Heart left ventricle (tissue), 16 donors: ENCODE measurements around the gene DCAF4. TPM values are rescaled to one million over a fixed set of nuclear protein-coding genes. Genes with fewer than 3 reads are reported as not detected.
A peak's percentile ranks its signal among the peaks of the same experiment; 100 is the strongest.

Experiments used
- ATAC-seq, 4 donors: fragments of 200-7000 bp; cut with Tn5 transposase; one replicate each; pipeline ENCODE4 v1.9.1; 2020 to 2022; ENCODE audit warnings: moderate library complexity in 4 of 4, mild to moderate bottlenecking in 3 of 4, moderate number of reproducible peaks in 1 of 4
- DNase-seq, 5 donors: peaks; one replicate each; pipeline ENCODE4 v3.0.0-alpha.2; 2020
- H3K27ac ChIP-seq, 12 donors: fragments of 200-600 bp; sonication (generic) in 4 of 12; one replicate each; pipeline versions ENCODE4 v1.5.0 to v1.8.0; 2016 to 2022; ENCODE audit warnings: mild to moderate bottlenecking in 2 of 12
- H3K27me3 ChIP-seq, 9 donors: fragments of 200-600 bp; sonication (generic) in 2 of 9; one replicate each; pipeline versions ENCODE4 v1.5.1 to v1.8.0; 2016 to 2022; ENCODE audit warnings: mild to moderate bottlenecking in 3 of 9
- H3K36me3 ChIP-seq, 9 donors: fragments of 200-600 bp; sonication (generic) in 2 of 9; one replicate each; pipeline versions ENCODE4 v1.5.0 to v1.8.0; 2018 to 2022; ENCODE audit warnings: mild to moderate bottlenecking in 2 of 9
- H3K4me1 ChIP-seq, 12 donors: fragments of 200-600 bp; sonication (generic) in 4 of 12; one replicate each; pipeline versions ENCODE4 v1.5.0 to v1.8.0; 2016 to 2022; ENCODE audit warnings: mild to moderate bottlenecking in 3 of 12
- H3K4me3 ChIP-seq, 12 donors: fragments of 200-600 bp; sonication (generic) in 4 of 12; one replicate each; pipeline versions ENCODE4 v1.5.0 to v1.8.0; 2017 to 2022; ENCODE audit warnings: mild to moderate bottlenecking in 9 of 12, moderate library complexity in 4 of 12
- H3K9me3 ChIP-seq, 12 donors: fragments of 200-600 bp; sonication (generic) in 4 of 12; one replicate each; pipeline versions ENCODE4 v1.5.0 to v1.8.0; 2016 to 2022; ENCODE audit warnings: mild to moderate bottlenecking in 1 of 12
- POLR2A ChIP-seq, 2 donors: fragments of 450-650 bp; IDR thresholded peaks; one replicate each; pipeline ENCODE4 v1.6.1; 2017; ENCODE audit warnings: antibody characterized with exemption in 2 of 2, mild to moderate bottlenecking in 2 of 2, moderate library complexity in 2 of 2
- WGBS, 4 donors: extraction: QIAGEN DNeasy Blood & Tissue Kit in 2 of 4; methylation state at CpG; one replicate each; pipeline versions ENCODE4 v1.1.5 to v1.1.7; 2013 to 2018; 5-methylcytosine and 5-hydroxymethylcytosine counted together
- intact Hi-C, 10 donors: fragments of 100-400 bp; cut with DNase I; formaldehyde crosslinking; loops; one replicate each; pipeline versions ENCODE4 v1.11.1 to v1.14.2; 2022
- polyA plus RNA-seq, 2 donors: library from polyadenylated mRNA; stranded (reverse); fragments of 200-250 nt; gene quantifications; one replicate each; pipeline ENCODE4 v1.2.3, GENCODE V29; 2013
- total RNA-seq, 9 donors: library from RNA; depleted of rRNA in 2 of 9; stranded (reverse); fragments of >200 nt in 2 of 9; fragmentation: NEBNext Ultra II Directional in 3 of 9; extraction: Animal tissue kit (Norgen Biotek cat#: 25700) in 3 of 9; gene quantifications; one replicate each; pipeline versions ENCODE4 v1.1.0 to v1.2.4, GENCODE V29; 2016 to 2023
- TF ChIP-seq, protein P1 (sequence below), 12 donors: fragments of 200-600 bp; sonication (generic) in 4 of 12; IDR thresholded peaks; one replicate each; pipeline versions ENCODE4 v1.5.0 to v1.8.0; 2018 to 2022; ENCODE audit warnings: antibody characterized with exemption in 12 of 12, mild to moderate bottlenecking in 5 of 12
- donor health status: ischemic (EF 13 %, LVEDD 7.1; RV severe dilation, severe dysfunction).
- donor health status: healthy with polysubstance abuse.
- donor health status: DM: no; HTN: yes; CAD: no.
- donor health status: DM: no; HTN: no; CAD: no.
- donor health status: ischemic (EF 25% LVEDD 6.9; RV normal size, moderate dysfunction).
- donor health status: ischemic (EF 25% LVEDD 5.7; RV mildly dilated, moderate dysfunction).
- donor health status: healthy.
- donor health status: DM: yes; HTN: yes; CAD: no.
- donor health status: ischemic (EF 35%, LVEDD 5.7; RV mildly dilated, moderate dysfunction).
- donor health status: nonischemic (EF 11% LVEDD 7.7; RV severe dilation, severe dysfunction).
- donor health status: DM: yes; HTN: yes; CAD: no.
- donor health status: PGD.
- donor health status: ischemic (EF 29% LVEDD 5.4; RV normal size, mild dysfunction).
- donor health status: nonischemic (EF 23%, LVEDD 6.1; RV moderate dilation, normal function).

Gene DCAF4
- total and polyA plus RNA-seq, 11 donors, result 2.4 to 13.1 (median 8.6) TPM

DNA sequence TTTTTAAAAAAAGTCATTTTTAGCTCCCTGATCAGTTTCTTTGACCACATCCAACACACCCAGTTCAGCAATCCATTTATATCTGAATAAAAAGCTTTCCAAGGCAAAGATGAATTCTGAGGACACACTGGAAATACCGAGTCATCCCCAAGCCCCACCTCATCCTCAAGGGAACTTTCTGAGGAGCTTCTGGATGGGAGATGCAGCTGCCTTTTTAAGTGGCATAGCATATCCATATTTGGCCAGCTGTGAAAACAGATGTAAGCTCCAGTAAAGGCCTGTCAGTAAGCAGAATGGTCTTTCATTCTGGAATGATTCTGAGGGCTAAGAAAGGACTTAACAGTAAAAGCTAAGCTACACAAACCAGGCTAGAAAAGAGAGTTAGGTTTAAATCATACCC is 82.2 kb downstream of the DCAF4 start:
- WGBS, 4 donors, result 13 to 54% (median 45%) methylated on average over 1 of the region's 1 CpG

More for the DNA sequence above, 82.2 kb downstream of the DCAF4 start:
- Histone ChIP-seq H3K4me3 (no peak overlapping the region), H3K4me1 (peaks cover 0 to 38% (median 13%) of the 10 kb centered on the region in 12 donors), H3K27ac (peak overlapping the region in 5 of 12 donors; percentile 11 to 67 (median 27)), H3K9me3 (no peaks in the 10 kb centered on the region), H3K36me3 (peaks cover 0 to 39% (median 17%) of the 10 kb centered on the region in 9 donors), H3K27me3 (no peaks in the 10 kb centered on the region)
- peak in 3 of 4 donors; percentile 9 to 62 (median 23) for ATAC-seq
- intact Hi-C loops, result no loop called here
- DNase-seq, result peak in 1 of 5 donors; percentile 28
- TF ChIP-seq, protein P1, sequence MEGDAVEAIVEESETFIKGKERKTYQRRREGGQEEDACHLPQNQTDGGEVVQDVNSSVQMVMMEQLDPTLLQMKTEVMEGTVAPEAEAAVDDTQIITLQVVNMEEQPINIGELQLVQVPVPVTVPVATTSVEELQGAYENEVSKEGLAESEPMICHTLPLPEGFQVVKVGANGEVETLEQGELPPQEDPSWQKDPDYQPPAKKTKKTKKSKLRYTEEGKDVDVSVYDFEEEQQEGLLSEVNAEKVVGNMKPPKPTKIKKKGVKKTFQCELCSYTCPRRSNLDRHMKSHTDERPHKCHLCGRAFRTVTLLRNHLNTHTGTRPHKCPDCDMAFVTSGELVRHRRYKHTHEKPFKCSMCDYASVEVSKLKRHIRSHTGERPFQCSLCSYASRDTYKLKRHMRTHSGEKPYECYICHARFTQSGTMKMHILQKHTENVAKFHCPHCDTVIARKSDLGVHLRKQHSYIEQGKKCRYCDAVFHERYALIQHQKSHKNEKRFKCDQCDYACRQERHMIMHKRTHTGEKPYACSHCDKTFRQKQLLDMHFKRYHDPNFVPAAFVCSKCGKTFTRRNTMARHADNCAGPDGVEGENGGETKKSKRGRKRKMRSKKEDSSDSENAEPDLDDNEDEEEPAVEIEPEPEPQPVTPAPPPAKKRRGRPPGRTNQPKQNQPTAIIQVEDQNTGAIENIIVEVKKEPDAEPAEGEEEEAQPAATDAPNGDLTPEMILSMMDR (IDR thresholded peaks at IDR 0.05), result no peak
- no peak for TF ChIP-seq POLR2A (IDR thresholded peaks at IDR 0.05)

Other genes with a start within 250 kb of the DCAF4 start
- 10 to 100 TPM; 20.5 to 53.8 (median 40.4) TPM for gene DPF3, start 32.4 kb upstream of the DCAF4 start, total RNA-seq
- gene DPF3, start 32.4 kb upstream of the DCAF4 start, polyA plus RNA-seq, result 10 to 100 TPM; 13.5 to 21.2 TPM
- gene ZFYVE1, start 100.6 kb downstream of the DCAF4 start, total RNA-seq, result 10 to 100 TPM; 10.6 to 20.7 (median 14.8) TPM
- 1 to 10 TPM; 5.2 to 8.4 TPM for gene ZFYVE1, start 100.6 kb downstream of the DCAF4 start, polyA plus RNA-seq
- 10 to 100 TPM; 13.1 to 49.2 (median 38.8) TPM for gene RBM25, start 132.1 kb downstream of the DCAF4 start, total RNA-seq
- 10 to 100 TPM; 23.2 to 30.4 TPM for gene RBM25, start 132.1 kb downstream of the DCAF4 start, polyA plus RNA-seq
- gene PSEN1, start 210.0 kb downstream of the DCAF4 start, total RNA-seq, result 10 to 100 TPM; 19.9 to 44.1 (median 22.9) TPM
- gene PSEN1, start 210.0 kb downstream of the DCAF4 start, polyA plus RNA-seq, result 10 to 100 TPM; 11.6 to 22.4 TPM